HEK293T (cell line): ENCODE results near the gene CENPB.

Experiments used
- CTCF ChIA-PET: fragments of 350-600 bp; formaldehyde crosslinking; extraction: SDS; loops from one replicate; lab custom pipeline; 2021; ENCODE audit warnings: antibody characterized with exemption, inconsistent platforms; lab: Yijun Ruan, JAX
- POLR2A ChIA-PET: fragments of 350-600 bp; formaldehyde crosslinking; extraction: SDS; loops from one replicate; lab custom pipeline; 2020; ENCODE audit warnings: antibody characterized with exemption, inconsistent platforms; lab: Yijun Ruan, JAX
- DNase-seq: peaks from one replicate; pipeline ENCODE4 v3.0.0; 2012; ENCODE audit warnings: mixed read lengths; ENCODE audit errors: extremely low spot score
- ARNT ChIP-seq: fragments of 450-650 bp; IDR thresholded peaks from 2 replicates; pipeline ENCODE4 v1.6.1; 2017; ENCODE audit warnings: mild to moderate bottlenecking
- BHLHE40 ChIP-seq: fragments of 450-650 bp; IDR thresholded peaks from 2 replicates; pipeline ENCODE4 v1.6.1; 2016; ENCODE audit warnings: mild to moderate bottlenecking, moderate library complexity, borderline replicate concordance
- CTBP1 ChIP-seq: fragments of 450-650 bp; IDR thresholded peaks from 2 replicates; pipeline ENCODE4 v1.6.1; 2016; ENCODE audit warnings: borderline replicate concordance
- ELF4 ChIP-seq: fragments of 450-650 bp; IDR thresholded peaks from 2 replicates; pipeline ENCODE4 v1.6.1; 2017; ENCODE audit warnings: antibody characterized with exemption
- FOXA1 ChIP-seq: fragments of 450-650 bp; IDR thresholded peaks from 2 replicates; pipeline ENCODE4 v1.6.1; 2016; ENCODE audit warnings: mild to moderate bottlenecking
- FOXK2 ChIP-seq: fragments of 450-650 bp; IDR thresholded peaks from 2 replicates; pipeline ENCODE4 v1.6.1; 2016; ENCODE audit warnings: mild to moderate bottlenecking
- FOXM1 ChIP-seq: fragments of 450-650 bp; IDR thresholded peaks from 2 replicates; pipeline ENCODE4 v1.6.1; 2017; ENCODE audit warnings: mild to moderate bottlenecking, borderline replicate concordance
- HDGF ChIP-seq: fragments of 450-650 bp; IDR thresholded peaks from 2 replicates; pipeline ENCODE4 v1.6.1; 2017; ENCODE audit warnings: antibody characterized with exemption, borderline replicate concordance
- L3MBTL2 ChIP-seq: fragments of 450-650 bp; conservative IDR thresholded peaks from 2 replicates; pipeline ENCODE4 v1.6.1; 2016; ENCODE audit warnings: mild to moderate bottlenecking
- LEF1 ChIP-seq: fragments of 450-650 bp; IDR thresholded peaks from 2 replicates; pipeline ENCODE4 v1.6.1; 2017; ENCODE audit warnings: mild to moderate bottlenecking, borderline replicate concordance
- NFRKB ChIP-seq: fragments of 450-650 bp; IDR thresholded peaks from 2 replicates; pipeline ENCODE4 v1.6.1; 2016; ENCODE audit warnings: mild to moderate bottlenecking, moderate library complexity
- PKNOX1 ChIP-seq: fragments of 450-650 bp; IDR thresholded peaks from 2 replicates; pipeline ENCODE4 v1.6.1; 2016
- SP1 ChIP-seq: fragments of 450-650 bp; IDR thresholded peaks from 2 replicates; pipeline ENCODE4 v1.6.1; 2017
- SUZ12 ChIP-seq: fragments of 450-650 bp; IDR thresholded peaks from 2 replicates; pipeline ENCODE4 v1.6.1; 2016; ENCODE audit warnings: mild to moderate bottlenecking
- TARDBP ChIP-seq: fragments of 450-650 bp; IDR thresholded peaks from 2 replicates; pipeline ENCODE4 v1.6.1; 2016
- ZNF384 ChIP-seq: fragments of 450-650 bp; IDR thresholded peaks from 2 replicates; pipeline ENCODE4 v1.6.1; 2016

The CENPB gene

GRCh38 chr20:3767427-3768341 is 18.9 kb downstream of the CENPB start, which contains the start of gene ADISSP:
ADISSP (minus strand) TSS chr20:3767753; CDS start chr20:3760100, 7,653 bp downstream.
- CTCF ChIA-PET: interaction anchor here (0.8 to 2.2 kb wide), 10 partner anchors 11 to 91 kb away, joined by 3 to 17 read pairs (median 6); partner anchors contain the start of gene SPEF1
- DNase-seq: peak; percentile 99
- POLR2A ChIA-PET: interaction anchor here (0.6 to 3.6 kb wide), 25 partner anchors 8 to 316 kb away, joined by 3 to 41 read pairs (median 5); partner anchors contain the start of genes AP5S1, CDC25B, CENPB and SPEF1
- TF ChIP-seq TARDBP: no peak
- no peak for TF ChIP-seq LEF1
- TF ChIP-seq FOXA1: no peak
- TF ChIP-seq ZNF384: no peak
- TF ChIP-seq NFRKB: no peak
- no peak for TF ChIP-seq SP1
- TF ChIP-seq ARNT: no peak
- TF ChIP-seq PKNOX1: peak; percentile 65
- TF ChIP-seq ELF4: no peak
- TF ChIP-seq CTBP1: no peak
- TF ChIP-seq SUZ12: no peak
- TF ChIP-seq FOXM1: no peak
- peak; percentile 74 for TF ChIP-seq L3MBTL2
- no peak for TF ChIP-seq FOXK2
- peak; percentile 89; the same call in 1 of the 2 replicates for TF ChIP-seq HDGF
- TF ChIP-seq BHLHE40: no peak

- TF ChIP-seq NFRKB (no peak), FOXK2 (no peak), CTBP1 (no peak), L3MBTL2 (no peak)
- POLR2A ChIA-PET: interaction anchor here (0.9 to 3.6 kb wide), 8 partner anchors 12 to 78 kb away, joined by 3 to 41 read pairs (median 8); partner anchors contain the start of gene CENPB
- CTCF ChIA-PET: no interaction called here
- DNase-seq: no peak
These were observed 19.5 kb downstream of the CENPB start for GRCh38 chr20:3767110-3767426.

GRCh38 chr20:3766422-3767109 is 20.0 kb downstream of the CENPB start:
- TF ChIP-seq NFRKB (no peak), FOXK2 (no peak), TARDBP (no peak), SUZ12 (no peak), FOXM1 (no peak)
- DNase-seq: no peak
- POLR2A ChIA-PET: interaction anchor here (0.9 to 3.6 kb wide), 5 partner anchors 11 to 79 kb away, joined by 3 to 41 read pairs (median 5); no protein-coding TSS in a partner anchor
- CTCF ChIA-PET: no interaction called here

- DNase-seq: no peak
- TF ChIP-seq FOXK2 (no peak), ELF4 (no peak), SUZ12 (no peak), ARNT (no peak), L3MBTL2 (no peak), NFRKB (no peak), TARDBP (no peak), FOXM1 (no peak), ZNF384 (no peak), FOXA1 (no peak), SP1 (no peak), HDGF (no peak), PKNOX1 (no peak)
- CTCF ChIA-PET: interaction anchor here (0.6 kb wide), 1 partner anchor 22 kb away, joined by 4 read pairs; no protein-coding TSS in a partner anchor
- POLR2A ChIA-PET: interaction anchor here (0.9 to 3.6 kb wide), 3 partner anchors 10 to 80 kb away, joined by 3 to 41 read pairs (median 4); no protein-coding TSS in a partner anchor
These were observed 21.2 kb downstream of the CENPB start for GRCh38 chr20:3765171-3765882.

GRCh38 chr20:3764659-3765058 is 21.9 kb downstream of the CENPB start:
- ChIA-PET CTCF (interaction anchor here (0.6 kb wide), 1 partner anchor 21 kb away, joined by 4 read pairs; no protein-coding TSS in a partner anchor), POLR2A (no interaction called here)
- DNase-seq: no peak
- TF ChIP-seq ARNT (no peak), FOXM1 (no peak), ZNF384 (no peak), PKNOX1 (no peak), SUZ12 (no peak), FOXA1 (no peak), CTBP1 (no peak), FOXK2 (no peak), HDGF (no peak), ELF4 (no peak), L3MBTL2 (no peak), BHLHE40 (no peak), LEF1 (no peak), NFRKB (no peak)
